ENCODE data around the gene C5orf63.

C5orf63 gene

GRCh38 chr5:127061537-127061936, 11.8 kb downstream of the C5orf63 start:
- peaks cover 18% of the 10 kb centered on the region for H3K36me3 ChIP-seq (ENCODE audit: insufficient read depth, low read length)
- no peak overlapping the region for H3K4me2 ChIP-seq (ENCODE audit: low read length)
- H4K20me1 ChIP-seq (ENCODE audit: insufficient read depth, low read length) = no peaks in the 10 kb centered on the region
- H3F3A ChIP-seq (ENCODE audit: insufficient read depth, low read length) = no peaks in the 10 kb centered on the region
- H3K9ac ChIP-seq (ENCODE audit: low read length) = no peak overlapping the region
- no peak overlapping the region for H3K4me3 ChIP-seq (ENCODE audit: low read depth, low read length, poor library complexity, severe bottlenecking)
- H3K79me2 ChIP-seq (ENCODE audit: insufficient read depth, low read length) = no peaks in the 10 kb centered on the region
- TF ChIP-seq CTCF (IDR thresholded peaks at IDR 0.05; ENCODE audit: low read length) (no peak), EZH2 (IDR thresholded peaks at IDR 0.05; ENCODE audit: borderline replicate concordance, low read length) (no peak)
- H3K9me3 ChIP-seq (ENCODE audit: low read length) = no peaks in the 10 kb centered on the region
- no peaks in the 10 kb centered on the region for H3K27me3 ChIP-seq (ENCODE audit: insufficient read depth, low read length)
- H3K9me2 ChIP-seq (ENCODE audit: low read depth, low read length) = no peaks in the 10 kb centered on the region
- no peak overlapping the region for H2AFZ ChIP-seq (ENCODE audit: low read length)
- no peak overlapping the region for H3K27ac ChIP-seq (ENCODE audit: low read depth, low read length, poor library complexity, severe bottlenecking)
- no peaks in the 10 kb centered on the region for H3K4me1 ChIP-seq (ENCODE audit: insufficient read depth, low read length, severe bottlenecking)

- TF ChIP-seq EZH2 (IDR thresholded peaks at IDR 0.05; ENCODE audit: borderline replicate concordance, low read length) (no peak), CTCF (IDR thresholded peaks at IDR 0.05; ENCODE audit: low read length) (no peak)
- Histone ChIP-seq H3K4me3 (ENCODE audit: low read depth, low read length, poor library complexity, severe bottlenecking) (no peak overlapping the region), H3F3A (ENCODE audit: insufficient read depth, low read length) (no peaks in the 10 kb centered on the region), H3K36me3 (ENCODE audit: insufficient read depth, low read length) (peaks cover 25% of the 10 kb centered on the region), H3K9me2 (ENCODE audit: low read depth, low read length) (no peaks in the 10 kb centered on the region), H4K20me1 (ENCODE audit: insufficient read depth, low read length) (no peaks in the 10 kb centered on the region), H3K9ac (ENCODE audit: low read length) (no peak overlapping the region), H2AFZ (ENCODE audit: low read length) (no peak overlapping the region), H3K27me3 (ENCODE audit: insufficient read depth, low read length) (no peaks in the 10 kb centered on the region), H3K4me1 (ENCODE audit: insufficient read depth, low read length, severe bottlenecking) (no peaks in the 10 kb centered on the region), H3K27ac (ENCODE audit: low read depth, low read length, poor library complexity, severe bottlenecking) (no peak overlapping the region), H3K9me3 (ENCODE audit: low read length) (no peaks in the 10 kb centered on the region), H3K79me2 (ENCODE audit: insufficient read depth, low read length) (no peaks in the 10 kb centered on the region), H3K4me2 (ENCODE audit: low read length) (no peak overlapping the region)
Measured at GRCh38 chr5:127060470-127060985, 12.8 kb downstream of the C5orf63 start.

GRCh38 chr5:127056896-127057295, 16.4 kb downstream of the C5orf63 start:
- Histone ChIP-seq H3K4me2 (ENCODE audit: low read length) (no peak overlapping the region), H3K27me3 (ENCODE audit: insufficient read depth, low read length) (no peaks in the 10 kb centered on the region), H4K20me1 (ENCODE audit: insufficient read depth, low read length) (no peaks in the 10 kb centered on the region), H3K4me1 (ENCODE audit: insufficient read depth, low read length, severe bottlenecking) (no peaks in the 10 kb centered on the region), H3K9me3 (ENCODE audit: low read length) (no peaks in the 10 kb centered on the region), H3K36me3 (ENCODE audit: insufficient read depth, low read length) (peaks cover 18% of the 10 kb centered on the region), H3F3A (ENCODE audit: insufficient read depth, low read length) (no peaks in the 10 kb centered on the region), H3K9ac (ENCODE audit: low read length) (no peak overlapping the region), H2AFZ (ENCODE audit: low read length) (no peak overlapping the region), H3K4me3 (ENCODE audit: low read depth, low read length, poor library complexity, severe bottlenecking) (no peak overlapping the region), H3K27ac (ENCODE audit: low read depth, low read length, poor library complexity, severe bottlenecking) (no peak overlapping the region), H3K9me2 (ENCODE audit: low read depth, low read length) (no peaks in the 10 kb centered on the region), H3K79me2 (ENCODE audit: insufficient read depth, low read length) (no peaks in the 10 kb centered on the region)
- TF ChIP-seq EZH2 (IDR thresholded peaks at IDR 0.05; ENCODE audit: borderline replicate concordance, low read length) = no peak
- TF ChIP-seq CTCF (IDR thresholded peaks at IDR 0.05; ENCODE audit: low read length) = no peak

All from OCI-LY1 (cell line).